ENCODE measurements around the gene CIDEC. TPM values are rescaled to one million over a fixed set of nuclear protein-coding genes. Genes with fewer than 3 reads are reported as not detected.
"Not testable (repeated sequence)": the region's sequence is repeated elsewhere in the genome, so short reads cannot be mapped to it uniquely, and the experiment has no call there.

CIDEC gene
- total RNA-seq, 6 donors from 2014 or later = not detected

- WGBS, 2 donors = 55 to 68% methylated on average over 8 of the region's 8 CpGs
- no peak overlapping the region for H3K4me3 ChIP-seq
Observed at GRCh38 chr3:9898467-9899241, 18.6 kb upstream of the CIDEC start.

GRCh38 chr3:9897408-9898372 lies 17.6 kb upstream of the CIDEC start:
- peaks cover 4 to 11% (median 8%) of the 10 kb centered on the region in 4 donors for H3K36me3 ChIP-seq
- no peak overlapping the region for H3K4me3 ChIP-seq
- WGBS, 2 donors = 38% methylated on average over 4 of the region's 4 CpGs
- peak in 1 of 2 donors; percentile 77 for DNase-seq
- TF ChIP-seq EP300 (IDR thresholded peaks at IDR 0.05) (no peak), POLR2A (IDR thresholded peaks at IDR 0.05) (no peak), POLR2AphosphoS5 (IDR thresholded peaks at IDR 0.05) (peak in 1 of 2 donors; percentile 10)
- TF ChIP-seq, protein P1, sequence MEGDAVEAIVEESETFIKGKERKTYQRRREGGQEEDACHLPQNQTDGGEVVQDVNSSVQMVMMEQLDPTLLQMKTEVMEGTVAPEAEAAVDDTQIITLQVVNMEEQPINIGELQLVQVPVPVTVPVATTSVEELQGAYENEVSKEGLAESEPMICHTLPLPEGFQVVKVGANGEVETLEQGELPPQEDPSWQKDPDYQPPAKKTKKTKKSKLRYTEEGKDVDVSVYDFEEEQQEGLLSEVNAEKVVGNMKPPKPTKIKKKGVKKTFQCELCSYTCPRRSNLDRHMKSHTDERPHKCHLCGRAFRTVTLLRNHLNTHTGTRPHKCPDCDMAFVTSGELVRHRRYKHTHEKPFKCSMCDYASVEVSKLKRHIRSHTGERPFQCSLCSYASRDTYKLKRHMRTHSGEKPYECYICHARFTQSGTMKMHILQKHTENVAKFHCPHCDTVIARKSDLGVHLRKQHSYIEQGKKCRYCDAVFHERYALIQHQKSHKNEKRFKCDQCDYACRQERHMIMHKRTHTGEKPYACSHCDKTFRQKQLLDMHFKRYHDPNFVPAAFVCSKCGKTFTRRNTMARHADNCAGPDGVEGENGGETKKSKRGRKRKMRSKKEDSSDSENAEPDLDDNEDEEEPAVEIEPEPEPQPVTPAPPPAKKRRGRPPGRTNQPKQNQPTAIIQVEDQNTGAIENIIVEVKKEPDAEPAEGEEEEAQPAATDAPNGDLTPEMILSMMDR (IDR thresholded peaks at IDR 0.05) = no peak
- ATAC-seq (ENCODE audit: low FRiP score in 2 of 2) = peak; percentile 62 to 93
- peaks cover 10 to 23% (median 21%) of the 10 kb centered on the region in 4 donors for H3K4me1 ChIP-seq
- no peaks in the 10 kb centered on the region for H3K9me3 ChIP-seq
- peak overlapping the region; percentile 46 to 72 (median 70) for H3K27ac ChIP-seq
- H3K27me3 ChIP-seq = no peaks in the 10 kb centered on the region

More at GRCh38 chr3:9898467-9899241, 18.6 kb upstream of the CIDEC start:
- Histone ChIP-seq H3K27me3 (no peaks in the 10 kb centered on the region), H3K4me1 (peaks cover 10 to 29% (median 27%) of the 10 kb centered on the region in 4 donors), H3K9me3 (no peaks in the 10 kb centered on the region), H3K27ac (peak overlapping the region; percentile 46 to 72 (median 70)), H3K36me3 (peaks cover 0 to under 1% (median 0%) of the 10 kb centered on the region in 4 donors)
- TF ChIP-seq POLR2A (IDR thresholded peaks at IDR 0.05) (no peak), EP300 (IDR thresholded peaks at IDR 0.05) (no peak), POLR2AphosphoS5 (IDR thresholded peaks at IDR 0.05) (no peak)
- TF ChIP-seq, protein P1 (IDR thresholded peaks at IDR 0.05) = no peak
- ATAC-seq (ENCODE audit: low FRiP score in 2 of 2) (peak; percentile 15 to 35), DNase-seq (peak in 1 of 2 donors; percentile 33)

GRCh38 chr3:9896755-9897407 lies 16.8 kb upstream of the CIDEC start:
- H3K36me3 ChIP-seq = peaks cover 4 to 14% (median 8%) of the 10 kb centered on the region in 4 donors
- peak overlapping the region in 1 of 4 donors; percentile 35 for H3K27ac ChIP-seq
- not testable (repeated sequence) for H3K9me3 ChIP-seq; H3K4me3 ChIP-seq; ATAC-seq (ENCODE audit: low FRiP score in 2 of 2); H3K27me3 ChIP-seq; DNase-seq
- 93 to 95% methylated on average over 10 of the region's 10 CpGs for WGBS, 2 donors
- peaks cover 11 to 23% (median 16%) of the 10 kb centered on the region in 4 donors for H3K4me1 ChIP-seq

GRCh38 chr3:9895715-9896114 lies 15.7 kb upstream of the CIDEC start:
- not testable (repeated sequence) for ATAC-seq (ENCODE audit: low FRiP score in 2 of 2); H3K4me3 ChIP-seq; DNase-seq; H3K9me3 ChIP-seq; H3K27me3 ChIP-seq; H3K27ac ChIP-seq
- peaks cover 16 to 29% (median 25%) of the 10 kb centered on the region in 4 donors for H3K4me1 ChIP-seq
- WGBS, 2 donors = 94% methylated on average over 3 of the region's 3 CpGs
- H3K36me3 ChIP-seq = peaks cover 4 to 14% (median 8%) of the 10 kb centered on the region in 4 donors

GRCh38 chr3:9893739-9894138 lies 13.7 kb upstream of the CIDEC start:
- no peak for TF ChIP-seq POLR2AphosphoS5 (IDR thresholded peaks at IDR 0.05)
- TF ChIP-seq, protein P1 (IDR thresholded peaks at IDR 0.05) = no peak
- no peak for TF ChIP-seq POLR2A (IDR thresholded peaks at IDR 0.05)
- TF ChIP-seq EP300 (IDR thresholded peaks at IDR 0.05) = no peak
- Histone ChIP-seq H3K27ac (no peak overlapping the region), H3K36me3 (peaks cover 4 to 14% (median 8%) of the 10 kb centered on the region in 4 donors), H3K4me3 (no peak overlapping the region), H3K9me3 (no peaks in the 10 kb centered on the region), H3K4me1 (peaks cover 20 to 30% (median 26%) of the 10 kb centered on the region in 4 donors), H3K27me3 (no peaks in the 10 kb centered on the region)
- ATAC-seq (ENCODE audit: low FRiP score in 2 of 2) (no peak), DNase-seq (no peak)
- WGBS, 2 donors = 78 to 81% methylated on average over 1 of the region's 1 CpG
